ENCODE data around the gene CTSW.

GRCh38 chr11:65859095-65859811, 20.4 kb upstream of the CTSW start:
- TF ChIP-seq, protein P1, sequence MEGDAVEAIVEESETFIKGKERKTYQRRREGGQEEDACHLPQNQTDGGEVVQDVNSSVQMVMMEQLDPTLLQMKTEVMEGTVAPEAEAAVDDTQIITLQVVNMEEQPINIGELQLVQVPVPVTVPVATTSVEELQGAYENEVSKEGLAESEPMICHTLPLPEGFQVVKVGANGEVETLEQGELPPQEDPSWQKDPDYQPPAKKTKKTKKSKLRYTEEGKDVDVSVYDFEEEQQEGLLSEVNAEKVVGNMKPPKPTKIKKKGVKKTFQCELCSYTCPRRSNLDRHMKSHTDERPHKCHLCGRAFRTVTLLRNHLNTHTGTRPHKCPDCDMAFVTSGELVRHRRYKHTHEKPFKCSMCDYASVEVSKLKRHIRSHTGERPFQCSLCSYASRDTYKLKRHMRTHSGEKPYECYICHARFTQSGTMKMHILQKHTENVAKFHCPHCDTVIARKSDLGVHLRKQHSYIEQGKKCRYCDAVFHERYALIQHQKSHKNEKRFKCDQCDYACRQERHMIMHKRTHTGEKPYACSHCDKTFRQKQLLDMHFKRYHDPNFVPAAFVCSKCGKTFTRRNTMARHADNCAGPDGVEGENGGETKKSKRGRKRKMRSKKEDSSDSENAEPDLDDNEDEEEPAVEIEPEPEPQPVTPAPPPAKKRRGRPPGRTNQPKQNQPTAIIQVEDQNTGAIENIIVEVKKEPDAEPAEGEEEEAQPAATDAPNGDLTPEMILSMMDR (IDR thresholded peaks at IDR 0.05), result no peak
- TF ChIP-seq ZFX (IDR thresholded peaks at IDR 0.05; ENCODE audit: borderline replicate concordance), result no peak
